Mucosa of rectum (tissue), 2 donors: ENCODE data around the gene ADAM22.

Experiments
- H3K27ac ChIP-seq, 2 donors: one replicate each; pipeline ENCODE4 v1.7.0; 2013; ENCODE audit warnings: inconsistent platforms in 2 of 2, low read depth in 2 of 2, low read length in 2 of 2
- H3K27me3 ChIP-seq, 2 donors: one replicate each; pipeline ENCODE4 v1.7.0; 2013; ENCODE audit warnings: low read length in 2 of 2; ENCODE audit not compliant: control insufficient read depth in 2 of 2, insufficient read depth in 2 of 2
- H3K36me3 ChIP-seq, 2 donors: one replicate each; pipeline ENCODE4 v1.7.0; 2013; ENCODE audit warnings: low read length in 2 of 2; ENCODE audit not compliant: control insufficient read depth in 2 of 2, insufficient read depth in 2 of 2
- H3K4me1 ChIP-seq, 2 donors: one replicate each; pipeline ENCODE4 v1.7.0; 2013; ENCODE audit warnings: low read length in 2 of 2, mild to moderate bottlenecking in 1 of 2; ENCODE audit not compliant: control insufficient read depth in 2 of 2, insufficient read depth in 2 of 2
- H3K4me3 ChIP-seq, 2 donors: one replicate each; pipeline ENCODE4 v1.7.0; 2013; ENCODE audit warnings: low read length in 2 of 2
- H3K9ac ChIP-seq, 2 donors: one replicate each; pipeline ENCODE4 v1.7.0; 2013; ENCODE audit warnings: low read length in 2 of 2, low read depth in 1 of 2, mild to moderate bottlenecking in 1 of 2
- H3K9me3 ChIP-seq, 2 donors: one replicate each; pipeline ENCODE4 v1.7.0; 2013; ENCODE audit warnings: low read length in 2 of 2; ENCODE audit not compliant: control insufficient read depth in 2 of 2
- donor health status: healthy.
- donor health status: Normal muscosa, but diverticular disease.

ADAM22 gene

DNA sequence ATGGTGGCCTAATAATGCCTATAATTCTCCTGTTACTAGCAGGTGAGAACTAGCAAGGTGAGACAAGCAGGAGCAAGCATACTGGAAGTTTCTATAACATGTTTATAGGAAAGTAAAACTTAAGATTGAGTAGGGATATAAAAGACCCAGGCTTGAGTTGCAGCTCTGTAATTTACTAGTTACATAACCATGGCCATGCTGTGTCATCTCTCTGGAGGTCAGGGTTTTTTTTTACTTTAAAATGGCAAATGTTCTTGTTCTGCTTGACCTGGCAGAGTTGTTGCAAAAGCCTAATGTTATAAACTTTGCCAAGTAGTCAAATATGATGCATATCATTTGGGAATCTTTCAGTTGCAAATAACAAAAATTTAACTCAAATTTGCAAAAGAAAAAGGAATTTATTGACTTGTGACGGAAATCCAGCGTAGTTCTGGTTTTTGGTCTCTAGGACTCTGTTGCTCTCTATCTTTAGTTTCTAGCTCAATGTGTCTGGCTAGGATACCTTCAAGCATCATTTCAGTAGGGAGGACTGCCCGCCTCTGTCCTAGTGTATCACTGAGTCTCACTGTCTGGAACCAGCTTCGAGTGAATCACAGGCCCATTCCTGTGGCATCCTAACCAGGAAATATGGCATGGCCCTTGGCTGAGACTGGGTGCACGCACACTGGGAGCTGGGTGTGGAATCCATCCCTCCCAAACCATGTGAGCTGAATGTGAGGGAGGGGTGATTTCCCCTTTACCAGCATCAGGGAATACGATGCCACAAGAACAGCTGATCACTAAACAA is 67.9 kb downstream of the ADAM22 start:
- Histone ChIP-seq H3K9ac (no peak overlapping the region), H3K27me3 (no peaks in the 10 kb centered on the region), H3K4me1 (no peaks in the 10 kb centered on the region), H3K4me3 (no peak overlapping the region), H3K27ac (no peak overlapping the region), H3K36me3 (no peaks in the 10 kb centered on the region), H3K9me3 (no peaks in the 10 kb centered on the region)

DNA sequence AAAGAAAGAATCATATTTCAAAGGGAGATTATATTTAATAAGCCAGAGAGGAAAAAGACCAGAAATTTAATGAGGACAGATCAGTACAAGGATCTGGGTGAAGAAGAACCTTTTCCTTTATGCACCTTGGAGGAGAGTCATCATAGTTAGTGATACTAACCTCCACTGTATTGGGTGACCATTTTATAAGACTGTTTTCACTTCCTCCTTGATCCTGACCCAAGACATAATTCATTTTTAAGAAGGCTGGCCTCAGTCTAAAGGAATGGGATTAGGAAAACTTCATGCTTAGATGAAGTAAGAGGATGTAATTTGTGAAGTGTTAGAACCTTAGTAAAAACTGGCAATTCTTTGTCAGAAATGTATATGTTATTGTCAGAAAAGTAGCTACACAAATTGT is 68.6 kb downstream of the ADAM22 start:
- Histone ChIP-seq H3K27ac (no peak overlapping the region), H3K9me3 (no peaks in the 10 kb centered on the region)

DNA sequence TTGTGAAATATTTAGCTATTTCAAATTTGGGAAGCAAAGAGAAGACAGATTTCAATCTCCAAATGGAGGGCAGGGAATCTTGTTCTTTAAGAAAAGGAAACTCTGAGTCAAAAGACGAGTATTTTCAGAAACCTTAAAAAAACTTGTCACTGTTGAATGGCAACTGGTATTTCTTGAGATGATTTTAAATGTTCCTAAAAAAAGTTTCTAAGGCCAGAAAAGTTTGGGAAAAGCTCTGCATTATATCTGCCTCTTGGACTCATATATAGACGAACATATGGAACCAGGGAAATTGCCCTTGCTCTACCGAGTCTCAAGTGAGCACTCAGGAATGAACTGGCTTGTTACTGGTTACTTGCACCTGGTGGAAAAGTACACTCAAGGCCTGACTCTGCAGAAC is 69.5 kb downstream of the ADAM22 start:
- Histone ChIP-seq H3K36me3 (no peaks in the 10 kb centered on the region), H3K27ac (no peak overlapping the region), H3K27me3 (no peaks in the 10 kb centered on the region), H3K4me1 (no peaks in the 10 kb centered on the region), H3K9me3 (no peaks in the 10 kb centered on the region), H3K9ac (no peak overlapping the region), H3K4me3 (no peak overlapping the region)

More for the DNA sequence above, 68.6 kb downstream of the ADAM22 start:
- H3K27me3 ChIP-seq, result no peaks in the 10 kb centered on the region
- no peak overlapping the region for H3K9ac ChIP-seq
- no peak overlapping the region for H3K4me3 ChIP-seq
- H3K36me3 ChIP-seq, result no peaks in the 10 kb centered on the region
- no peaks in the 10 kb centered on the region for H3K4me1 ChIP-seq

- Histone ChIP-seq H3K9ac (no peak overlapping the region), H3K27me3 (no peaks in the 10 kb centered on the region), H3K9me3 (no peaks in the 10 kb centered on the region), H3K4me3 (no peak overlapping the region), H3K36me3 (no peaks in the 10 kb centered on the region), H3K4me1 (no peaks in the 10 kb centered on the region), H3K27ac (no peak overlapping the region)
These were observed 71.1 kb downstream of the ADAM22 start for GRCh38 chr7:88005191-88005590.

GRCh38 chr7:88009651-88010050 is 75.6 kb downstream of the ADAM22 start:
- H3K27ac ChIP-seq, result no peak overlapping the region
- no peaks in the 10 kb centered on the region for H3K27me3 ChIP-seq
- H3K4me1 ChIP-seq, result no peaks in the 10 kb centered on the region
- H3K9ac ChIP-seq, result no peak overlapping the region
- no peak overlapping the region for H3K4me3 ChIP-seq
- no peaks in the 10 kb centered on the region for H3K36me3 ChIP-seq
- no peaks in the 10 kb centered on the region for H3K9me3 ChIP-seq

- Histone ChIP-seq H3K4me3 (no peak overlapping the region), H3K9ac (no peak overlapping the region), H3K4me1 (no peaks in the 10 kb centered on the region), H3K36me3 (no peaks in the 10 kb centered on the region), H3K27ac (no peak overlapping the region), H3K27me3 (no peaks in the 10 kb centered on the region), H3K9me3 (no peaks in the 10 kb centered on the region)
These were observed 78.0 kb downstream of the ADAM22 start for GRCh38 chr7:88012086-88012485.

DNA sequence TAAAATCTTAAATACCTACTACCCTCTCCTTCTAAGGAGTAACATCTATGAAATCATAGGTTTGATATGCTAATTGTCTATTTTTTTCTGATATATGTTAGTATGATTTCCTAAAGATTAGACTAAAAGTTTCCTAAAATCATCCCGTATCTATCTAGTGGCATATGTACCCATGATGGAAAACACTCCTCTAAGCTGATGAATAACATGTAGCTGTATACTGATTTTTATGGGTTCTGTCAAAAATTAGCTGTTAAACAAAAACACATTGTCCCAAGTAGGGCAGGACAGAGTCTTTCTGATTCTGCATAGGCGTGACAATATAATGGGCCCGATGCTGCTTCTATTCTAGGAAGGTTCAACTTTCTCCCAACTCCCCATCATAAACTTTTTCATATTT is 79.9 kb downstream of the ADAM22 start:
- Histone ChIP-seq H3K9me3 (no peaks in the 10 kb centered on the region), H3K27ac (no peak overlapping the region)

DNA sequence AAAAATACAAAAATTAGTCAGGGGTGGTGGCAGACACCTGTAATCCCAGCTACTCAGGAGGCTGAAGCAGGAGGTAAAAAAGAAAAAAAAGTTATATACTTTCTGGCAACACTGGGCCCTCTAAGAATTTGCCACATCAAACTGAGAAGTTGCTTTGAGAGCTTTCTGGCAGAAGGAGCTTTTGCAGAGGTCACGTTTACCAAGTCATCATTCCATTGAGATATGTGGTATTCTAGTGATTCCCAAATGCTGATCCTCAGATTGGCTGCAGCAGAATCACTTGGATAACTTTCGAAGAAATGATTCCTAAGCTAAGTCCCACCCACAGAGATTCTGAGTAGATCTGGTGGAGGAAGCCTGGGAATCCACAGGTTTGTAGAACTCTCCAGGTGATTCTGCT is 80.5 kb downstream of the ADAM22 start:
- Histone ChIP-seq H3K9me3 (no peaks in the 10 kb centered on the region), H3K36me3 (no peaks in the 10 kb centered on the region), H3K9ac (no peak overlapping the region), H3K27me3 (no peaks in the 10 kb centered on the region), H3K4me1 (no peaks in the 10 kb centered on the region), H3K4me3 (no peak overlapping the region), H3K27ac (no peak overlapping the region)

More for the DNA sequence above, 79.9 kb downstream of the ADAM22 start:
- Histone ChIP-seq H3K27me3 (no peaks in the 10 kb centered on the region), H3K9ac (no peak overlapping the region), H3K4me3 (no peak overlapping the region), H3K36me3 (no peaks in the 10 kb centered on the region), H3K4me1 (no peaks in the 10 kb centered on the region)

DNA sequence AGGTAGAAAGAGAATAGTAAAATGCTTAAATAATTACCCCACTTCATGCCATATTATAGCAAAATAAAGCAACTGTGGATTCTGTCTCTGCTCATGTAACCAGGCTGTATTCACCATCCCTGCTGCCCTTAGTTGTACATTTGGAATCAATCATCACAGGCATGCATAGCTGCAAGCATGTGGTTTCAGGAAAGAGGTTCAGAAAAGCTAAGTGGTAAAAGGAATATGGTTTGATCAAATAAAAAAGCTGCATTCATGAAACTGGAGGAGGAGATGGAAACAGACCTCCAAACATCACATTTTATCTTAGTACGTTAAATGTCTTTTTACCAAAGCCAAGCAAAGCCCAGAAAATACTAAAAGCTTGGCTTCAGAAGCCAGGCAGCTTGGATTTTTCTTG is 81.3 kb downstream of the ADAM22 start:
- Histone ChIP-seq H3K4me1 (no peaks in the 10 kb centered on the region), H3K9me3 (no peaks in the 10 kb centered on the region), H3K9ac (no peak overlapping the region), H3K36me3 (no peaks in the 10 kb centered on the region), H3K27me3 (no peaks in the 10 kb centered on the region), H3K4me3 (no peak overlapping the region), H3K27ac (no peak overlapping the region)

- Histone ChIP-seq H3K27me3 (no peaks in the 10 kb centered on the region), H3K4me3 (no peak overlapping the region), H3K9me3 (no peaks in the 10 kb centered on the region), H3K4me1 (no peaks in the 10 kb centered on the region), H3K36me3 (no peaks in the 10 kb centered on the region), H3K27ac (no peak overlapping the region), H3K9ac (no peak overlapping the region)
These were observed 84.5 kb downstream of the ADAM22 start for GRCh38 chr7:88018501-88018900.
